Smooth muscle cell (in vitro differentiated cells): ENCODE results near the gene RAB9A. TPM values are rescaled to one million over a fixed set of nuclear protein-coding genes. Genes with fewer than 3 reads are reported as not detected.
A peak's percentile ranks its signal among the peaks of the same experiment; 100 is the strongest.
"Not testable (repeated sequence)": the region's sequence is repeated elsewhere in the genome, so short reads cannot be mapped to it uniquely, and the experiment has no call there.

Experiments used
- DNase-seq: peaks from one replicate; lab custom pipeline; 2025; ENCODE audit not compliant: unreplicated experiment; lab: John Stamatoyannopoulos, UW
- H2AFZ ChIP-seq: fragments of 200-600 bp; sonication (generic); 2 replicates; pipeline ENCODE4 v1.6.0; 2016; ENCODE audit warnings: antibody characterized with exemption, low read depth, mild to moderate bottlenecking
- H3F3A ChIP-seq: fragments of 200-600 bp; sonication (generic); 2 replicates; pipeline ENCODE4 v1.6.0; 2017; ENCODE audit warnings: antibody characterized with exemption, low read depth
- H3K27ac ChIP-seq: fragments of 200-600 bp; sonication (generic); 2 replicates; pipeline ENCODE4 v1.5.1; 2016; ENCODE audit warnings: low read depth, mild to moderate bottlenecking
- H3K27me3 ChIP-seq: fragments of 200-600 bp; sonication (generic); 2 replicates; pipeline ENCODE4 v1.6.1; 2016; ENCODE audit warnings: low read depth, mild to moderate bottlenecking
- H3K36me3 ChIP-seq: fragments of 200-600 bp; sonication (generic); 2 replicates; pipeline ENCODE4 v1.5.1; 2016; ENCODE audit warnings: low read depth
- H3K4me1 ChIP-seq: fragments of 200-600 bp; sonication (generic); 2 replicates; pipeline ENCODE4 v1.5.1; 2016; ENCODE audit warnings: low read depth
- H3K4me2 ChIP-seq: fragments of 200-600 bp; sonication (generic); 2 replicates; pipeline ENCODE4 v1.6.0; 2016; ENCODE audit warnings: mild to moderate bottlenecking
- H3K4me3 ChIP-seq: fragments of 200-600 bp; sonication (generic); 2 replicates; pipeline ENCODE4 v1.5.1; 2016; ENCODE audit warnings: mild to moderate bottlenecking
- H3K79me2 ChIP-seq: fragments of 200-600 bp; sonication (generic); 2 replicates; pipeline ENCODE4 v1.6.0; 2016; ENCODE audit warnings: low read depth, mild to moderate bottlenecking
- H3K9ac ChIP-seq: fragments of 200-600 bp; sonication (generic); 2 replicates; pipeline ENCODE4 v1.6.0; 2016; ENCODE audit warnings: low read depth
- H3K9me3 ChIP-seq: fragments of 200-600 bp; sonication (generic); replicated peaks from 2 replicates; pipeline ENCODE4 v1.5.1; 2016; ENCODE audit warnings: low read depth
- H4K20me1 ChIP-seq: fragments of 200-600 bp; sonication (generic); 2 replicates; pipeline ENCODE4 v1.6.0; 2016; ENCODE audit warnings: low read depth
- WGBS: methylation state at CpG from one replicate; pipeline ENCODE4 v1.1.7; 2016; ENCODE audit warnings: low lambda C conversion rate; 5-methylcytosine and 5-hydroxymethylcytosine counted together
- polyA plus RNA-seq: library from polyadenylated mRNA; unstranded; fragments of >200 nt; fragmentation: Nextera tagmentation; extraction: Ambion mirVana; gene quantifications from 2 replicates; pipeline ENCODE4 v1.2.1, GENCODE V29; 2016
- total RNA-seq: library from RNA; depleted of rRNA; stranded (reverse); fragments of >200 nt; gene quantifications from 2 replicates; pipeline ENCODE4 v1.2.3, GENCODE V29; 2014
- TF ChIP-seq, protein P1 (sequence below): fragments of 200-600 bp; sonication (generic); IDR thresholded peaks from 2 replicates; pipeline ENCODE4 v1.5.1; 2017; ENCODE audit warnings: borderline replicate concordance, mild to moderate bottlenecking, antibody characterized with exemption; ENCODE audit not compliant: insufficient read depth, poor library complexity, severe bottlenecking

RAB9A gene
- total and polyA plus RNA-seq, 2 experiments from 2014 or later, result 22.1 to 25.8 TPM

DNA sequence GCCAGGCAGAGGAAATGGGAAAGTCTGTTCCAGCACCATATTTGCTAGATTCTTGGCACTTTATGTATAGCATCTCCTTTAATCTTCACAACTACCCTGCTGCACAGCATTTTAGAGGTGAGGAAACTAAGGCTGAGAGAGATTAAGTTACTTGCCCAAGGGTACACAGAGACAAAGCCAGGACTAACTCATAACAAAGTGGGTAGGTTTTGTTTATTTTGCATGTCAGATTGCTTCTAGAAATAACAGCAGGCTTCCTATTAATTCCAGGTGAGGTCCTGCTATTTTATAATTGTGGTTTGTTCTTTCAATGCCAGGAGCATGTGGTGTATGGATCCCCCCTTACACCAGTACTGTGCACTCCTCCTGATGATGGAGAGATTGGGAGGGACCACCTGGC is 21.0 kb upstream of the RAB9A start:
- Histone ChIP-seq H3K27me3 (no peaks in the 10 kb centered on the region), H4K20me1 (no peaks in the 10 kb centered on the region), H3K36me3 (no peaks in the 10 kb centered on the region), H3K27ac (no peak overlapping the region), H3K4me2 (no peak overlapping the region), H3K9ac (no peak overlapping the region), H3K9me3 (no peaks in the 10 kb centered on the region), H3K4me1 (no peaks in the 10 kb centered on the region), H3F3A (no peaks in the 10 kb centered on the region), H2AFZ (no peak overlapping the region), H3K4me3 (no peak overlapping the region), H3K79me2 (no peaks in the 10 kb centered on the region)
- no peak for DNase-seq
- TF ChIP-seq, protein P1, sequence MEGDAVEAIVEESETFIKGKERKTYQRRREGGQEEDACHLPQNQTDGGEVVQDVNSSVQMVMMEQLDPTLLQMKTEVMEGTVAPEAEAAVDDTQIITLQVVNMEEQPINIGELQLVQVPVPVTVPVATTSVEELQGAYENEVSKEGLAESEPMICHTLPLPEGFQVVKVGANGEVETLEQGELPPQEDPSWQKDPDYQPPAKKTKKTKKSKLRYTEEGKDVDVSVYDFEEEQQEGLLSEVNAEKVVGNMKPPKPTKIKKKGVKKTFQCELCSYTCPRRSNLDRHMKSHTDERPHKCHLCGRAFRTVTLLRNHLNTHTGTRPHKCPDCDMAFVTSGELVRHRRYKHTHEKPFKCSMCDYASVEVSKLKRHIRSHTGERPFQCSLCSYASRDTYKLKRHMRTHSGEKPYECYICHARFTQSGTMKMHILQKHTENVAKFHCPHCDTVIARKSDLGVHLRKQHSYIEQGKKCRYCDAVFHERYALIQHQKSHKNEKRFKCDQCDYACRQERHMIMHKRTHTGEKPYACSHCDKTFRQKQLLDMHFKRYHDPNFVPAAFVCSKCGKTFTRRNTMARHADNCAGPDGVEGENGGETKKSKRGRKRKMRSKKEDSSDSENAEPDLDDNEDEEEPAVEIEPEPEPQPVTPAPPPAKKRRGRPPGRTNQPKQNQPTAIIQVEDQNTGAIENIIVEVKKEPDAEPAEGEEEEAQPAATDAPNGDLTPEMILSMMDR, result no peak

DNA sequence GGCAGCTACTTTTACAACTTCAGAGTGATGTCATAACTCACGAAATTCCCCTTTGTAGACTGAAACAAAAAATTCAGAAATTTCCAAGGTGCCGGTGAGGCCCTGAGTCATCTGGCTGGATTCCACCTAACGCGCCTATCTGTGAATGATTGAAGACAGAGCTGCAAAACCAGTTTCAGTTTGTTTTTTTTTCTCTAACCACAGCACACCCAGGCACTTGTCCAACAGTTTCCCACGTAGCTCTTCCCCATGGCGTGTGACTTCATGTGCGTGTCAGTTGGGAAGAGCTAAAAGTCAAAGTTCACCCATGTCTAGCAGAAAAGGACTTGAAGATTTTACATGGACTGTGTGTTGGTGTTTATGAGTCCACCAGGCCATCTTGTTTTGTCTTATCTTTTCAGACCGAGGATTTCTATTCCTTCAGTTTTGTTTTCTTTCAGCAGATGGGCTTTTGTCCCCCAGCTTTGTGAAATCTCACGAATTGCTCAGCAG is 19.6 kb upstream of the RAB9A start:
- Histone ChIP-seq H3F3A (no peaks in the 10 kb centered on the region), H3K36me3 (no peaks in the 10 kb centered on the region), H2AFZ (no peak overlapping the region), H3K4me2 (peak overlapping the region; percentile 46), H3K9me3 (no peaks in the 10 kb centered on the region), H4K20me1 (no peaks in the 10 kb centered on the region), H3K4me1 (no peaks in the 10 kb centered on the region), H3K27me3 (no peaks in the 10 kb centered on the region), H3K9ac (peak overlapping the region; percentile 62), H3K79me2 (no peaks in the 10 kb centered on the region), H3K27ac (peak overlapping the region; percentile 90), H3K4me3 (peak overlapping the region; percentile 17)
- TF ChIP-seq, protein P1, result no peak
- no peak for DNase-seq
- WGBS, result 34% methylated on average over 9 of the region's 9 CpGs

DNA sequence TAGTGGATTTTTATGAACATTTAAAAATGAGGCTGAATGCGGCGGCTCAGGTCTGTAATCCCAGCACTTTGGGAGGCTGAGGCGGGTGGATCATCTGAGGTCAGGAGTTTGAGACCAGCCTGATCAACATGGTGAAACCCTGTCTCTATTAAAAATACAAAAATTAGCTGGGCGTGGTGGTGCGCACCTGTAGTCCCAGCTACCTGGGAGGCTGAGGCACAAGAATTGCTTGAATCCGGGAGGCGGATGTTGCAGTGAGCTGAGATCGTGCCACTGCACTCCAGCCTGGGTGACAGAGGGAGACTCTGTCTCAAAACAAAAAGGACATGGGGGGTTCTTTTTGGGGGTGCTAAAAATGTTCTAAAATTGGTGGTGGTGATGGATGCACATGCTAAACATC is 19.2 kb upstream of the RAB9A start:
- H3K4me2 ChIP-seq, H2AFZ ChIP-seq, H3K4me1 ChIP-seq, H3K79me2 ChIP-seq, DNase-seq, H3F3A ChIP-seq, H4K20me1 ChIP-seq, H3K9me3 ChIP-seq, H3K36me3 ChIP-seq, H3K27me3 ChIP-seq: not testable (repeated sequence)
- peak overlapping the region; percentile 17 for H3K4me3 ChIP-seq
- H3K9ac ChIP-seq, result peak overlapping the region; percentile 62
- peak overlapping the region; percentile 90 for H3K27ac ChIP-seq
- WGBS, result 76% methylated on average over 8 of the region's 8 CpGs

DNA sequence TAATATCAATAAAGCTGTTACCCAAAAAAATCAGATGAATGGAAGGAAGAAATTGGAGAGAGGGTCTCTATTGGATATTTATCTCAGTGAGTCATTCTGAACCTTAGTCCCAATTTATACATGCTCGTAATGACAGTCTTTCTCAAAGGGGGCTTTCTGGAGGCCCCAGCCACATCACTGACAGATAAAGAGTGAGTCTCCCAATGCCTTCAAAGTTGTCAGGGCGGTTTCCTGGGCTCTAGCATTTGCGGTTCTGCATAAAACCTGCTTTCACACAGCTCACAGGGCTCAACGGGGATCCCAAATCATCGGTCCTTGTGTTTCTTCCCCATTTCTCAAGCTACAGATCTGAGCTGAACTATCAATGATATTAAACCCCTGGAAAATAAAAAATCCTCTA is 18.7 kb upstream of the RAB9A start:
- H3K4me2 ChIP-seq, result no peak overlapping the region
- TF ChIP-seq, protein P1, result no peak
- no peak for DNase-seq
- no peaks in the 10 kb centered on the region for H3K79me2 ChIP-seq
- H3K4me1 ChIP-seq, result no peaks in the 10 kb centered on the region
- H3F3A ChIP-seq, result no peaks in the 10 kb centered on the region
- no peaks in the 10 kb centered on the region for H3K9me3 ChIP-seq
- no peak overlapping the region for H2AFZ ChIP-seq
- no peaks in the 10 kb centered on the region for H3K36me3 ChIP-seq
- H3K4me3 ChIP-seq, result no peak overlapping the region
- WGBS, result 81% methylated on average over 5 of the region's 5 CpGs
- peak overlapping the region; percentile 90 for H3K27ac ChIP-seq
- H3K27me3 ChIP-seq, result no peaks in the 10 kb centered on the region
- H4K20me1 ChIP-seq, result no peaks in the 10 kb centered on the region
- no peak overlapping the region for H3K9ac ChIP-seq
